BLaER1 (cell line): ENCODE results near the gene PLXNA4.

Experiments
- H3K27ac ChIP-seq: shearing (Covaris generic); formaldehyde crosslinking; 2 replicates; pipeline ENCODE4 v1.8.1; 2022
- H3K27me3 ChIP-seq: shearing (Covaris generic); formaldehyde crosslinking; 2 replicates; pipeline ENCODE4 v1.8.1; 2022
- H3K36me3 ChIP-seq: shearing (Covaris generic); formaldehyde crosslinking; 2 replicates; pipeline ENCODE4 v1.8.1; 2022
- H3K4me1 ChIP-seq: shearing (Covaris generic); formaldehyde crosslinking; 2 replicates; pipeline ENCODE4 v1.8.1; 2022
- H3K4me2 ChIP-seq: shearing (Covaris generic); formaldehyde crosslinking; 2 replicates; pipeline ENCODE4 v1.8.1; 2022
- H3K4me3 ChIP-seq: shearing (Covaris generic); formaldehyde crosslinking; 2 replicates; pipeline ENCODE4 v1.8.1; 2022
- H3K9ac ChIP-seq: shearing (Covaris generic); formaldehyde crosslinking; 2 replicates; pipeline ENCODE4 v1.8.1; 2022
- H3K9me3 ChIP-seq: shearing (Covaris generic); formaldehyde crosslinking; 2 replicates; pipeline ENCODE4 v1.8.1; 2022
- H4K20me1 ChIP-seq: shearing (Covaris generic); formaldehyde crosslinking; 2 replicates; pipeline ENCODE4 v1.8.1; 2022
- Cebpa-rat ChIP-seq: shearing (Covaris generic); IDR thresholded peaks from 2 replicates; pipeline ENCODE4 v1.8.1; 2022

PLXNA4 gene

DNA sequence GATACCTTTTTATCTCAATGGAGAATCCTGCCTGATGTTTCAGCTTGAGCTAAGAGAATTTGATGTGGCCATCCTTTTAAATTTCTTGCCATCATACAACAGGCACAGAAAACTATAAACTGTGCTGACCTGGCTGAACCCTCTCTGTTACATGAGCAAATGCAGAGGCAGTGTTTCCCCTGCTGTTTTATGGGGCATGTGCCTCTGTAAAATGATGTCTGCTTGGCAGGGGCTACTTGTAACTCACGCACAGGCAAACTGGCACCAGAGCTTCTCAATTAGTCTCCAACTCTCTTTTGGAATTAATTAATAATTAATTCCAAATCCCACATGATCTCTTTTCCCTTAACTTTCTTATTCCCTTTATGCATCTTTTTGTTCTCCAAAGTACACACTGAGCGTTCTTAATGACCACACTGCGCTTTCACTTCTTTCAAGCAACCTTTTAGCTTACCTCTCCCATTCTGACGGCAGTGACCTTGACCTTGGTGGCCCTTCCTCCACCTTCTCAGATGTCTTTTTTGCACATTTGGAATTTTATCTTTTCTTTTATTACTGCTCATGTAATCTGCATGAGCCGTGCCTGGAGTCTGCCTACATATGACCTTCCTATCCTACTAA lies 334.0 kb downstream of the PLXNA4 start:
- no peak overlapping the region for H3K27ac ChIP-seq
- no peak overlapping the region for H3K4me3 ChIP-seq
- peaks cover 13% of the 10 kb centered on the region; the same call in 1 of the 2 replicates for H3K9me3 ChIP-seq
- H4K20me1 ChIP-seq = no peaks in the 10 kb centered on the region
- TF ChIP-seq Cebpa-rat = no peak
- H3K27me3 ChIP-seq = no peaks in the 10 kb centered on the region
- H3K4me2 ChIP-seq = no peak overlapping the region
- no peaks in the 10 kb centered on the region for H3K36me3 ChIP-seq
- H3K4me1 ChIP-seq = no peaks in the 10 kb centered on the region
- no peak overlapping the region for H3K9ac ChIP-seq

DNA sequence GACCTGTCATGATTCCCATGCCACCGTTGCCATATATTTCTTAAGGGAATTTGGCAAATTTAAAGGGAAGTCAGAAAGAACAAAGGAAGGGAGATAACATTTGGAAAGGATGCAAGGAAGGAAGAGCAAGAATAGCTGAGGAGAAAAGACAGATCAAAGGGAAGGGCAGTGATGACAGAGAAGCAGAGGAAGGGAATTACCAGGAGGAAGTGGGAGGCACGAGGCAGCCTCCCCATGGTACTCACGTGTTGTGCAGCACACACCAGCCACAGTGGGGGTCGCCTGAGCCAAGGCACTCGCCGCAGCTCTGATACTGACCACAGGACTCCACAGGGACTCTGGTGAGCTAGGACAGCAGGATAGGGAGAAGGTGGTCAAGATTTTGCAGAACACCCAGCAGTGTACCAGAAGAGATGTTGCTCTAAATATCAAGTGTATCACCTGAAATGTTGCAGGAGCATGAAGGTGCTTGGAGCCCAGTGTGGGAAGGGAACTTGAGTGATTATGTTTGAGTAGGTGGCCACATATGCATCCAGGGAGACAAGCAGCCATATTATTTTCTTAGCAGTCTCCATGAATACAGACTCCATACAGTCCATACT lies 335.3 kb downstream of the PLXNA4 start:
- no peaks in the 10 kb centered on the region for H3K27me3 ChIP-seq
- no peak for TF ChIP-seq Cebpa-rat
- no peaks in the 10 kb centered on the region for H4K20me1 ChIP-seq
- H3K4me2 ChIP-seq = no peak overlapping the region
- no peak overlapping the region for H3K27ac ChIP-seq
- H3K4me3 ChIP-seq = no peak overlapping the region
- no peaks in the 10 kb centered on the region for H3K4me1 ChIP-seq
- H3K9ac ChIP-seq = no peak overlapping the region
- H3K36me3 ChIP-seq = no peaks in the 10 kb centered on the region
- H3K9me3 ChIP-seq = peaks cover 11% of the 10 kb centered on the region; the same call in 1 of the 2 replicates

DNA sequence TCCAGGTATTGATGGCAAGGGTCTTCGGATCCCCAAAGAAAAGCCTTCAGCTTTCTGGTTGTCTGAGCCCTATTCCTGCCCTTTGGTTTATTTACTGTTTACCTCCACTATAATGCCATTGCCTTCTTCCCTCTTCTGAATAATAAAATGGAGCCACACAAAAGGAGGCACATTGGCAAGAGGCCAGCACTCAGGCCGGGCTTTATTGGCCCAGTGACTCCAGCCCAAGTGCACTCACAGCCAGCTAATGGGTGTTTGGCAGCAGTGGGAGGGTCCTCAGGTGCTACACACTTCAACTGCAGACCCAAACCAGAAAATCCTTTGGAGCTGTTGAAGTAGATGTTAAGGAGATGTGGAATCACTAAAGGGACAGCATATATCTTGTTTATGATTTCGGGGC lies 336.0 kb downstream of the PLXNA4 start:
- peaks cover 4% of the 10 kb centered on the region; the same call in 1 of the 2 replicates for H3K9me3 ChIP-seq
- H3K27me3 ChIP-seq = no peaks in the 10 kb centered on the region
- no peak overlapping the region for H3K4me3 ChIP-seq
- no peaks in the 10 kb centered on the region for H3K4me1 ChIP-seq
- H3K36me3 ChIP-seq = no peaks in the 10 kb centered on the region
- no peak for TF ChIP-seq Cebpa-rat
- no peaks in the 10 kb centered on the region for H4K20me1 ChIP-seq
- H3K9ac ChIP-seq = no peak overlapping the region
- no peak overlapping the region for H3K4me2 ChIP-seq
- no peak overlapping the region for H3K27ac ChIP-seq

GRCh38 chr7:132239422-132239994 lies 336.8 kb downstream of the PLXNA4 start:
- Histone ChIP-seq H3K9ac (no peak overlapping the region), H3K4me3 (no peak overlapping the region), H3K27ac (no peak overlapping the region), H4K20me1 (no peaks in the 10 kb centered on the region), H3K9me3 (no peaks in the 10 kb centered on the region), H3K4me2 (no peak overlapping the region), H3K4me1 (no peaks in the 10 kb centered on the region), H3K36me3 (no peaks in the 10 kb centered on the region), H3K27me3 (no peaks in the 10 kb centered on the region)
- no peak for TF ChIP-seq Cebpa-rat

- TF ChIP-seq Cebpa-rat = no peak
- Histone ChIP-seq H4K20me1 (no peaks in the 10 kb centered on the region), H3K4me1 (no peaks in the 10 kb centered on the region), H3K36me3 (no peaks in the 10 kb centered on the region), H3K9me3 (no peaks in the 10 kb centered on the region), H3K4me2 (no peak overlapping the region), H3K4me3 (no peak overlapping the region), H3K9ac (no peak overlapping the region), H3K27me3 (no peaks in the 10 kb centered on the region), H3K27ac (no peak overlapping the region)
These were observed 341.6 kb downstream of the PLXNA4 start for GRCh38 chr7:132234711-132235110.

GRCh38 chr7:132232406-132232805 lies 343.9 kb downstream of the PLXNA4 start:
- H3K9ac ChIP-seq = no peak overlapping the region
- H3K9me3 ChIP-seq = no peaks in the 10 kb centered on the region
- no peak overlapping the region for H3K4me2 ChIP-seq
- H3K4me3 ChIP-seq = no peak overlapping the region
- TF ChIP-seq Cebpa-rat = no peak
- H4K20me1 ChIP-seq = no peaks in the 10 kb centered on the region
- H3K27ac ChIP-seq = no peak overlapping the region
- no peaks in the 10 kb centered on the region for H3K36me3 ChIP-seq
- H3K27me3 ChIP-seq = no peaks in the 10 kb centered on the region
- no peaks in the 10 kb centered on the region for H3K4me1 ChIP-seq

- Histone ChIP-seq H3K4me3 (no peak overlapping the region), H3K4me2 (no peak overlapping the region), H3K9ac (no peak overlapping the region), H3K9me3 (no peaks in the 10 kb centered on the region), H3K36me3 (no peaks in the 10 kb centered on the region), H4K20me1 (no peaks in the 10 kb centered on the region), H3K27me3 (no peaks in the 10 kb centered on the region), H3K27ac (no peak overlapping the region), H3K4me1 (no peaks in the 10 kb centered on the region)
- TF ChIP-seq Cebpa-rat = no peak
These were observed 345.8 kb downstream of the PLXNA4 start for GRCh38 chr7:132230462-132230861.

GRCh38 chr7:132228240-132228639 lies 348.0 kb downstream of the PLXNA4 start:
- Histone ChIP-seq H3K27me3 (no peaks in the 10 kb centered on the region), H3K4me1 (no peaks in the 10 kb centered on the region), H3K9me3 (no peaks in the 10 kb centered on the region), H3K27ac (no peak overlapping the region), H3K4me3 (no peak overlapping the region), H3K9ac (no peak overlapping the region), H4K20me1 (no peaks in the 10 kb centered on the region), H3K36me3 (no peaks in the 10 kb centered on the region), H3K4me2 (no peak overlapping the region)
- TF ChIP-seq Cebpa-rat = no peak

DNA sequence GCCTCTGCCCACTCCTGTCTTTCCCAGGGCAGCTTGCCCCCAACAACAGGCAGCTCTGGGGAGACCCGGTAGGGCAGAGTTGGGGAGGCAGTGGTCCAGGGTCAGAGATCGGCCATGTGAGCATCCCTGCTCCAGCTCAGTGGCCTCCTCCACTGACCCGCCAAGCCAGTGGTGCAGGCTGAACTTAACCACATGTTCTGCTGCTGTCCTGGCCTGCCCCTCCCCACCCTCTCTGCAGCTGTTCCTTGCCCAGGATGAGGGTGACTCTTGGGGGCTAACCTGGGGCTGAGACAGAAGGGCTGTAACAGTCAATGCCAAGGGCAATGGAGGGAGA lies 349.3 kb downstream of the PLXNA4 start:
- Histone ChIP-seq H3K9ac (no peak overlapping the region), H3K36me3 (no peaks in the 10 kb centered on the region), H4K20me1 (no peaks in the 10 kb centered on the region), H3K4me3 (no peak overlapping the region), H3K27me3 (no peaks in the 10 kb centered on the region), H3K9me3 (no peaks in the 10 kb centered on the region), H3K27ac (no peak overlapping the region), H3K4me2 (no peak overlapping the region), H3K4me1 (no peaks in the 10 kb centered on the region)
- TF ChIP-seq Cebpa-rat = no peak

DNA sequence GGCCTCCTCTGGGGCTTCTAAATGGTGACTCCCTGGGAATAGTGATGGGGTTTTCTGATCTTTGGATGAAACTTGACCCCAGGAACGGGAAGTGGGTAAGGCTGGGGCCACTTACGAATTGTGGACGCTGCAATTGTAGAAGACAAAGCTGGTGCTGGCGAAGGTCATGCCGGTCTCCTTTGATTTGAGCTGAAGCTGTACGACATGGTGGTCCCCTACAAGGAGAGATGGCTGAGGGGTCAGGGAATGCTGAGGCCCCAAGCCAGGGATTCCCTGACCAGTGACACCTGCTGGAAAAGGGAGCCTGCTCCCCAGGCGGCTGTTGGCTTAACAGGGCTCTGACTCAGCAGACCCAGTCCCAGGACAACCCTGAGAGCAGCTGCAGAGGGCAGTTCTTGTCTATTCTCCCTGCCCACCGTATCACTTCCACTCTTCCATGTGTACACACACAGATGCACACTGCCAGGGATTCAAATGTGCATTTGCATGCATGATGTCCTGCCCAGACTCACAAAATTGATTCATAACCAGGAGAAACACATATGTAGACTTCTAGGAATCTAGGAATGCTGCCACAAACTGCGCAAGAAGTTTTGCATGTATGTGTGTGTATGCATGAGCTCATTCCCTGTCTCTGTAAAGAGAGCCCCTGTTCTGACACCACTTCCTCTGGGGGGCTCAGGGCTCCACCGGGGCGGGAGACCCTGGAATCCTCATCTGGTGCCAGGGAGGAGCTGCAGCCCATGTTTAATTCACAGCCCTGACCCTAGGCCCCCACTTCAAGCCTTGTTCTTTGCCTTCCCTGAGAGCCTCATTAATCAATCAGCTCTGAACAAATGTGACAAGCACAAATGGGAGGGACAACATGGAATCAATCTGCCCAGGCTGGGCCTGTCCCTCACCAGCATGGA lies 350.0 kb downstream of the PLXNA4 start:
- no peak overlapping the region for H3K9ac ChIP-seq
- H3K4me3 ChIP-seq = no peak overlapping the region
- H4K20me1 ChIP-seq = no peaks in the 10 kb centered on the region
- no peaks in the 10 kb centered on the region for H3K27me3 ChIP-seq
- no peaks in the 10 kb centered on the region for H3K4me1 ChIP-seq
- TF ChIP-seq Cebpa-rat = no peak
- H3K36me3 ChIP-seq = no peaks in the 10 kb centered on the region
- no peak overlapping the region for H3K4me2 ChIP-seq
- H3K27ac ChIP-seq = no peak overlapping the region
- no peaks in the 10 kb centered on the region for H3K9me3 ChIP-seq
